Neuron (in vitro differentiated cells): ENCODE results near the gene NDFIP1.
"Not testable (repeated sequence)": the region's sequence is repeated elsewhere in the genome, so short reads cannot be mapped to it uniquely, and the experiment has no call there.

Experiments
- H2AFZ ChIP-seq: one replicate; pipeline ENCODE4 v1.6.1; 2013; ENCODE audit warnings: low read depth, mild to moderate bottlenecking, inconsistent platforms, low read length, moderate library complexity
- H3K27me3 ChIP-seq: one replicate; pipeline ENCODE4 v1.6.1; 2013; ENCODE audit warnings: low read length; ENCODE audit not compliant: insufficient read depth
- H3K36me3 ChIP-seq: one replicate; pipeline ENCODE4 v1.6.1; 2013; ENCODE audit warnings: low read length; ENCODE audit not compliant: insufficient read depth
- H3K4me1 ChIP-seq: one replicate; pipeline ENCODE4 v1.6.1; 2013; ENCODE audit warnings: low read length; ENCODE audit not compliant: insufficient read depth
- H3K4me3 ChIP-seq: 2 replicates; pipeline ENCODE4 v1.5.1; 2013; ENCODE audit warnings: mild to moderate bottlenecking, low read length, moderate library complexity
- H3K9me3 ChIP-seq: one replicate; pipeline ENCODE4 v1.6.1; 2013; ENCODE audit warnings: low read length

The NDFIP1 gene

GRCh38 chr5:142181096-142181495, 72.5 kb downstream of the NDFIP1 start:
- Histone ChIP-seq H3K4me1 (no peaks in the 10 kb centered on the region), H3K4me3 (no peak overlapping the region), H3K36me3 (no peaks in the 10 kb centered on the region), H3K9me3 (no peaks in the 10 kb centered on the region), H2AFZ (no peak overlapping the region), H3K27me3 (no peaks in the 10 kb centered on the region)

- no peaks in the 10 kb centered on the region for H3K4me1 ChIP-seq
- no peak overlapping the region for H2AFZ ChIP-seq
- H3K9me3 ChIP-seq, result no peaks in the 10 kb centered on the region
- no peak overlapping the region for H3K4me3 ChIP-seq
- no peaks in the 10 kb centered on the region for H3K36me3 ChIP-seq
- no peaks in the 10 kb centered on the region for H3K27me3 ChIP-seq
Observed at GRCh38 chr5:142181547-142182163, 73.1 kb downstream of the NDFIP1 start.

- Histone ChIP-seq H2AFZ (no peak overlapping the region), H3K4me3 (no peak overlapping the region), H3K4me1 (no peaks in the 10 kb centered on the region), H3K36me3 (no peaks in the 10 kb centered on the region), H3K27me3 (no peaks in the 10 kb centered on the region), H3K9me3 (no peaks in the 10 kb centered on the region)
Observed at GRCh38 chr5:142182840-142183239, 74.3 kb downstream of the NDFIP1 start.

- no peaks in the 10 kb centered on the region for H3K4me1 ChIP-seq
- H3K27me3 ChIP-seq, result no peaks in the 10 kb centered on the region
- H2AFZ ChIP-seq, result no peak overlapping the region
- no peak overlapping the region for H3K4me3 ChIP-seq
- H3K36me3 ChIP-seq, result no peaks in the 10 kb centered on the region
- no peaks in the 10 kb centered on the region for H3K9me3 ChIP-seq
Observed at GRCh38 chr5:142183561-142183960, 75.0 kb downstream of the NDFIP1 start.

- Histone ChIP-seq H3K4me3 (no peak overlapping the region), H3K27me3 (no peaks in the 10 kb centered on the region), H3K9me3 (no peaks in the 10 kb centered on the region), H3K4me1 (no peaks in the 10 kb centered on the region), H2AFZ (no peak overlapping the region), H3K36me3 (no peaks in the 10 kb centered on the region)
Observed at GRCh38 chr5:142184988-142185387, 76.4 kb downstream of the NDFIP1 start.

GRCh38 chr5:142186514-142186856, 77.9 kb downstream of the NDFIP1 start:
- no peaks in the 10 kb centered on the region for H3K9me3 ChIP-seq
- H3K36me3 ChIP-seq, result no peaks in the 10 kb centered on the region
- H3K27me3 ChIP-seq, result no peaks in the 10 kb centered on the region
- no peak overlapping the region for H2AFZ ChIP-seq
- no peaks in the 10 kb centered on the region for H3K4me1 ChIP-seq
- no peak overlapping the region for H3K4me3 ChIP-seq

- Histone ChIP-seq H3K27me3 (no peaks in the 10 kb centered on the region), H3K9me3 (no peaks in the 10 kb centered on the region), H2AFZ (no peak overlapping the region), H3K4me3 (no peak overlapping the region), H3K4me1 (no peaks in the 10 kb centered on the region), H3K36me3 (no peaks in the 10 kb centered on the region)
Observed at GRCh38 chr5:142186857-142187594, 78.4 kb downstream of the NDFIP1 start.

GRCh38 chr5:142188691-142189090, 80.1 kb downstream of the NDFIP1 start:
- H3K36me3 ChIP-seq, result not testable (repeated sequence)

GRCh38 chr5:142189813-142190212, 81.2 kb downstream of the NDFIP1 start:
- H3K4me1 ChIP-seq, result no peaks in the 10 kb centered on the region
- no peak overlapping the region for H3K4me3 ChIP-seq
- no peaks in the 10 kb centered on the region for H3K27me3 ChIP-seq
- H2AFZ ChIP-seq, result no peak overlapping the region
- H3K36me3 ChIP-seq, result no peaks in the 10 kb centered on the region
- H3K9me3 ChIP-seq, result no peaks in the 10 kb centered on the region

More at GRCh38 chr5:142188691-142189090, 80.1 kb downstream of the NDFIP1 start:
- H3K27me3 ChIP-seq, H3K9me3 ChIP-seq, H3K4me3 ChIP-seq, H2AFZ ChIP-seq, H3K4me1 ChIP-seq: not testable (repeated sequence)

- no peak overlapping the region for H2AFZ ChIP-seq
- H3K4me1 ChIP-seq, result no peaks in the 10 kb centered on the region
- no peaks in the 10 kb centered on the region for H3K27me3 ChIP-seq
- no peak overlapping the region for H3K4me3 ChIP-seq
- no peaks in the 10 kb centered on the region for H3K9me3 ChIP-seq
- H3K36me3 ChIP-seq, result no peaks in the 10 kb centered on the region
Observed at GRCh38 chr5:142191776-142192175, 83.2 kb downstream of the NDFIP1 start.

- H3K9me3 ChIP-seq, result no peaks in the 10 kb centered on the region
- H3K36me3 ChIP-seq, result no peaks in the 10 kb centered on the region
- no peaks in the 10 kb centered on the region for H3K27me3 ChIP-seq
- H3K4me1 ChIP-seq, result no peaks in the 10 kb centered on the region
- no peak overlapping the region for H3K4me3 ChIP-seq
- H2AFZ ChIP-seq, result no peak overlapping the region
Observed at GRCh38 chr5:142192286-142193113, 83.9 kb downstream of the NDFIP1 start.

GRCh38 chr5:142193114-142193428, 84.5 kb downstream of the NDFIP1 start:
- Histone ChIP-seq H3K36me3 (no peaks in the 10 kb centered on the region), H3K9me3 (no peaks in the 10 kb centered on the region), H3K4me1 (no peaks in the 10 kb centered on the region), H3K4me3 (no peak overlapping the region), H3K27me3 (no peaks in the 10 kb centered on the region), H2AFZ (no peak overlapping the region)

GRCh38 chr5:142197098-142197497, 88.5 kb downstream of the NDFIP1 start:
- Histone ChIP-seq H3K27me3 (no peaks in the 10 kb centered on the region), H3K4me1 (no peaks in the 10 kb centered on the region), H3K9me3 (no peaks in the 10 kb centered on the region), H3K36me3 (no peaks in the 10 kb centered on the region), H2AFZ (no peak overlapping the region), H3K4me3 (no peak overlapping the region)
